Prostate gland (tissue), 2 donors: ENCODE measurements around the gene COL4A3.

Source experiments
- POLR2AphosphoS5 ChIP-seq: sonication (generic); formaldehyde crosslinking; IDR thresholded peaks from one replicate; pipeline ENCODE4 v1.6.1; 2017; ENCODE audit warnings: antibody characterized with exemption
- TF ChIP-seq, protein P1 (sequence below), 4 experiments: fragments of 200-600 bp in 2 of 4; fragments of 450-650 bp in 2 of 4; sonication (generic) in 2 of 4; IDR thresholded peaks; 1 replicate in 3 of 4; 2 replicates in 1 of 4; pipeline ENCODE4 v1.5.1; 2016 to 2019; ENCODE audit warnings: antibody characterized with exemption in 4 of 4, mild to moderate bottlenecking in 2 of 4, moderate library complexity in 2 of 4

DNA sequence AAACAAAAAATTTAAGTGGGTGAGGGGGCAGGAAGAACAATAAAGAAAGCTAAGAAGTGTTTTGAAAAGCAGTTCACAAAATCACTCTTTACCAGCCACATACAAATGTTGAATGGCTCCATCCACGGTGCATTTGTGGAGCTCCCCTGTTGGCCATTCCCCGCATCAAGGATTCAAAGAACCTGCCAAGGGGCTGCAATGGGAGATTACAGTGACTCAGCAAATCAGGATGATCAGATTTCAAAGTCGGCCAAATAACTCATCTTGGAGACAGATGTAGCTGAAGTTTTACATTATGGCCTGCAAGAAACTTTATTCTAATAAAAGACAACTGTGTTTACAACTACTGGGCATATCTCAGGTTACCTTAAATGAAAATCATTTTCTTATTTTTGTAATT, 26.9 kb downstream of the COL4A3 start:
- TF ChIP-seq POLR2AphosphoS5 = no peak
- TF ChIP-seq, protein P1, sequence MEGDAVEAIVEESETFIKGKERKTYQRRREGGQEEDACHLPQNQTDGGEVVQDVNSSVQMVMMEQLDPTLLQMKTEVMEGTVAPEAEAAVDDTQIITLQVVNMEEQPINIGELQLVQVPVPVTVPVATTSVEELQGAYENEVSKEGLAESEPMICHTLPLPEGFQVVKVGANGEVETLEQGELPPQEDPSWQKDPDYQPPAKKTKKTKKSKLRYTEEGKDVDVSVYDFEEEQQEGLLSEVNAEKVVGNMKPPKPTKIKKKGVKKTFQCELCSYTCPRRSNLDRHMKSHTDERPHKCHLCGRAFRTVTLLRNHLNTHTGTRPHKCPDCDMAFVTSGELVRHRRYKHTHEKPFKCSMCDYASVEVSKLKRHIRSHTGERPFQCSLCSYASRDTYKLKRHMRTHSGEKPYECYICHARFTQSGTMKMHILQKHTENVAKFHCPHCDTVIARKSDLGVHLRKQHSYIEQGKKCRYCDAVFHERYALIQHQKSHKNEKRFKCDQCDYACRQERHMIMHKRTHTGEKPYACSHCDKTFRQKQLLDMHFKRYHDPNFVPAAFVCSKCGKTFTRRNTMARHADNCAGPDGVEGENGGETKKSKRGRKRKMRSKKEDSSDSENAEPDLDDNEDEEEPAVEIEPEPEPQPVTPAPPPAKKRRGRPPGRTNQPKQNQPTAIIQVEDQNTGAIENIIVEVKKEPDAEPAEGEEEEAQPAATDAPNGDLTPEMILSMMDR (IDR thresholded peaks at IDR 0.05) = no peak
